ENCODE data around the gene TMEM237. TPM values are rescaled to one million over a fixed set of nuclear protein-coding genes. Genes with fewer than 3 reads are reported as not detected.

The TMEM237 gene
- total and polyA plus RNA-seq, 7 donors = 7.0 to 19.5 (median 13.9) TPM

- intact Hi-C loops (cut with DNase I) = no loop called here
- Histone ChIP-seq H3K27ac (no peak overlapping the region), H3K9me3 (no peaks in the 10 kb centered on the region), H3K27me3 (ENCODE audit: insufficient read depth in 3 of 3, low read length in 2 of 3) (no peaks in the 10 kb centered on the region), H3K4me1 (no peaks in the 10 kb centered on the region), H3K4me3 (no peak overlapping the region), H3K36me3 (ENCODE audit: insufficient read depth in 1 of 2, low read depth in 1 of 2) (no peaks in the 10 kb centered on the region)
- 36 to 80% (median 45%) methylated on average over 8 of the region's 8 CpGs for WGBS, 3 donors
- ATAC-seq (no peak), DNase-seq (no peak)
- TF ChIP-seq, protein P1, sequence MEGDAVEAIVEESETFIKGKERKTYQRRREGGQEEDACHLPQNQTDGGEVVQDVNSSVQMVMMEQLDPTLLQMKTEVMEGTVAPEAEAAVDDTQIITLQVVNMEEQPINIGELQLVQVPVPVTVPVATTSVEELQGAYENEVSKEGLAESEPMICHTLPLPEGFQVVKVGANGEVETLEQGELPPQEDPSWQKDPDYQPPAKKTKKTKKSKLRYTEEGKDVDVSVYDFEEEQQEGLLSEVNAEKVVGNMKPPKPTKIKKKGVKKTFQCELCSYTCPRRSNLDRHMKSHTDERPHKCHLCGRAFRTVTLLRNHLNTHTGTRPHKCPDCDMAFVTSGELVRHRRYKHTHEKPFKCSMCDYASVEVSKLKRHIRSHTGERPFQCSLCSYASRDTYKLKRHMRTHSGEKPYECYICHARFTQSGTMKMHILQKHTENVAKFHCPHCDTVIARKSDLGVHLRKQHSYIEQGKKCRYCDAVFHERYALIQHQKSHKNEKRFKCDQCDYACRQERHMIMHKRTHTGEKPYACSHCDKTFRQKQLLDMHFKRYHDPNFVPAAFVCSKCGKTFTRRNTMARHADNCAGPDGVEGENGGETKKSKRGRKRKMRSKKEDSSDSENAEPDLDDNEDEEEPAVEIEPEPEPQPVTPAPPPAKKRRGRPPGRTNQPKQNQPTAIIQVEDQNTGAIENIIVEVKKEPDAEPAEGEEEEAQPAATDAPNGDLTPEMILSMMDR (IDR thresholded peaks at IDR 0.05) = no peak
These were observed 45.9 kb downstream of the TMEM237 start for GRCh38 chr2:201597397-201597796.

DNA sequence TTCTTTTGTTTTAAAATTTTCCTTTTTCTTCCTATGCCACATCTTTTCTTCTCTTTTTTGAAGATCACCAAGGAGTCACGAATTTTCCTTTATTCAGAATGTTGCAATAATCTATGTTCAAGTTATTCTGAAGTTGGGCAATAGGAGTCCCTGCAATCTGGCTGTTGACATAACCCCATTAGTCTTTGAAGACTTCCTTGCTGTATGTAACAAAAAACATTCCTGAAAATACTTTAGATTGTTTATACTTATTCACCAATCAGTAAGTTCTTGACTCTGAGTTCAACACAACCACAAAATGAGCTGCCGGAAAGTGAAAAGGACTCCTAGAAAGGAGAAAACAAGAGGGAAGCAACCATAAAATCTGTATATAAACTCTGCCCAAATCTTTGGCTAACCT, 62.8 kb downstream of the TMEM237 start:
- WGBS, 3 donors = 75 to 79% (median 77%) methylated on average over 2 of the region's 2 CpGs
- Histone ChIP-seq H3K4me3 (no peak overlapping the region), H3K36me3 (ENCODE audit: insufficient read depth in 1 of 2, low read depth in 1 of 2) (no peaks in the 10 kb centered on the region), H3K9me3 (no peaks in the 10 kb centered on the region), H3K4me1 (no peaks in the 10 kb centered on the region), H3K27me3 (ENCODE audit: insufficient read depth in 3 of 3, low read length in 2 of 3) (no peaks in the 10 kb centered on the region), H3K27ac (no peak overlapping the region)
- intact Hi-C loops (cut with DNase I) = no loop called here
- DNase-seq (no peak), ATAC-seq (no peak)
- TF ChIP-seq, protein P1 (IDR thresholded peaks at IDR 0.05) = no peak

- 55 to 56% (median 56%) methylated on average over 4 of the region's 4 CpGs for WGBS, 3 donors
- no peak for ATAC-seq
- intact Hi-C loops (cut with DNase I) = no loop called here
These were observed 63.8 kb downstream of the TMEM237 start for GRCh38 chr2:201579536-201579935.

DNA sequence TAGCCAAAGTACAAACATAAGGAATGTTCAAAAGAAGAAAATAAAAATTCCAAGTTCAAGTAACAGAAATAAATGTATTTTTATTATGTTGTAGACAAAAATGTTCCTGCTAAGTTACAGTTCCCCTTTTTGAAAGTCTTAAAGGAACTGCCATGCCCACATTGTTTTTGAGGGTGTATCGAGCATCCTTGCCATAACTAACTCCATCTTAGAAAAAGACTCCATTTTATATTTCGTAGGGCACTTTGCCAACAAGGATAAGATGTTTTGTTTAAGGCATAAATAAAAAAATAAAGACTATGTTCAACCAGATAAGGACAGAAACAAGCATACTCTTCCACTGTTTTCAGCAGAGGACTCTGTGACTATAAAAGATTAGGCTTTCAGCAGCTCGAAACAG, 67.3 kb downstream of the TMEM237 start:
- Histone ChIP-seq H3K9me3 (no peaks in the 10 kb centered on the region), H3K27ac (no peak overlapping the region), H3K36me3 (ENCODE audit: insufficient read depth in 1 of 2, low read depth in 1 of 2) (no peaks in the 10 kb centered on the region), H3K27me3 (ENCODE audit: insufficient read depth in 3 of 3, low read length in 2 of 3) (no peaks in the 10 kb centered on the region), H3K4me3 (no peak overlapping the region), H3K4me1 (no peaks in the 10 kb centered on the region)
- DNase-seq = no peak
- intact Hi-C loops (cut with DNase I) = no loop called here
- WGBS, 3 donors = 77 to 83% (median 82%) methylated on average over 3 of the region's 3 CpGs
- ATAC-seq = no peak
- TF ChIP-seq, protein P1 (IDR thresholded peaks at IDR 0.05) = no peak

More at GRCh38 chr2:201579536-201579935, 63.8 kb downstream of the TMEM237 start:
- no peaks in the 10 kb centered on the region for H3K4me1 ChIP-seq
- H3K36me3 ChIP-seq (ENCODE audit: insufficient read depth in 1 of 2, low read depth in 1 of 2) = no peaks in the 10 kb centered on the region
- H3K9me3 ChIP-seq = no peaks in the 10 kb centered on the region
- TF ChIP-seq, protein P1 (IDR thresholded peaks at IDR 0.05) = no peak
- no peak overlapping the region for H3K27ac ChIP-seq
- no peaks in the 10 kb centered on the region for H3K27me3 ChIP-seq (ENCODE audit: insufficient read depth in 3 of 3, low read length in 2 of 3)
- no peak overlapping the region for H3K4me3 ChIP-seq
- DNase-seq = no peak

DNA sequence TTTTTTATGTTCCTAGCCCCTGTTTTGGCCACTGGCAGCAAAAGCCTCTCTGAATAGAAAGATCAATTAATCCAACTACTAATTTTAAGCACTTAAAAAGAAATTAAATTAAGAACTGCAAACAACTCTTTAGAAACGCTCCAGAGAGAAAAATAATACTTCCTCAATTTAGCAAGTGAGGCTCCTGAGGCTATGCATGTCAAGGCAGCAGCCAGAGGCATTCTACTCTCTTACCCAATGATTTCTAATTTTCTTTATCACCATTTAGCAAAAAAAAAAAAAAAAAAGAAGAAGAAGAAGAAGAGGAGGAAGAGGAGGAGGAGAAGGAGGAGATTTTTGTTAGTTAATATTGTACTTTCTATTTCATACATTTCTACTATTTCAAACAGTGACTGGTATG, 68.5 kb downstream of the TMEM237 start:
- Histone ChIP-seq H3K36me3 (ENCODE audit: insufficient read depth in 1 of 2, low read depth in 1 of 2) (no peaks in the 10 kb centered on the region), H3K27me3 (ENCODE audit: insufficient read depth in 3 of 3, low read length in 2 of 3) (no peaks in the 10 kb centered on the region), H3K4me3 (no peak overlapping the region), H3K27ac (no peak overlapping the region), H3K9me3 (no peaks in the 10 kb centered on the region), H3K4me1 (no peaks in the 10 kb centered on the region)
- WGBS, 3 donors = 64 to 72% (median 68%) methylated on average over 1 of the region's 1 CpG
- DNase-seq = no peak
- no peak for ATAC-seq
- TF ChIP-seq, protein P1 (IDR thresholded peaks at IDR 0.05) = no peak
- intact Hi-C loops (cut with DNase I) = no loop called here

All from psoas muscle (tissue), 8 donors.